ENCODE data around the gene RIOK3.

- no peak for TF ChIP-seq CTCF (IDR thresholded peaks at IDR 0.05)
- no peak for TF ChIP-seq ZNF263 (CRISPR knock-in tag; IDR thresholded peaks at IDR 0.05; ENCODE audit: low read depth)
- no peak for TF ChIP-seq USF2 (CRISPR knock-in tag; IDR thresholded peaks at IDR 0.05)
- no peak for TF ChIP-seq E2F5 (CRISPR knock-in tag; IDR thresholded peaks at IDR 0.05)
- no peak for TF ChIP-seq NR2C2 (CRISPR knock-in tag; IDR thresholded peaks at IDR 0.05)
- TF ChIP-seq ARID4B (CRISPR knock-in tag; IDR thresholded peaks at IDR 0.05; ENCODE audit: borderline replicate concordance), result no peak
- no peak for TF ChIP-seq MAX (CRISPR knock-in tag; IDR thresholded peaks at IDR 0.05)
- TF ChIP-seq ZSCAN18 (CRISPR knock-in tag; IDR thresholded peaks at IDR 0.05), result no peak
- no peak for TF ChIP-seq PREB (CRISPR knock-in tag; IDR thresholded peaks at IDR 0.05; ENCODE audit: borderline replicate concordance)
- no peak for TF ChIP-seq CREB1 (CRISPR knock-in tag; IDR thresholded peaks at IDR 0.05)
- no peak for TF ChIP-seq ZNF121 (CRISPR knock-in tag; IDR thresholded peaks at IDR 0.05)
- TF ChIP-seq CBFB (CRISPR knock-in tag; IDR thresholded peaks at IDR 0.05; ENCODE audit: low read depth), result no peak
- no peak for TF ChIP-seq ELF4 (CRISPR knock-in tag; IDR thresholded peaks at IDR 0.05; ENCODE audit: low read depth)
These were observed 51.6 kb downstream of the RIOK3 start for GRCh38 chr18:23504720-23505119.
